ENCODE data around the gene ZG16. TPM values are rescaled to one million over a fixed set of nuclear protein-coding genes. Genes with fewer than 3 reads are reported as not detected.

Gene ZG16
- total RNA-seq, 1 donor from 2014 or later = not detected

DNA sequence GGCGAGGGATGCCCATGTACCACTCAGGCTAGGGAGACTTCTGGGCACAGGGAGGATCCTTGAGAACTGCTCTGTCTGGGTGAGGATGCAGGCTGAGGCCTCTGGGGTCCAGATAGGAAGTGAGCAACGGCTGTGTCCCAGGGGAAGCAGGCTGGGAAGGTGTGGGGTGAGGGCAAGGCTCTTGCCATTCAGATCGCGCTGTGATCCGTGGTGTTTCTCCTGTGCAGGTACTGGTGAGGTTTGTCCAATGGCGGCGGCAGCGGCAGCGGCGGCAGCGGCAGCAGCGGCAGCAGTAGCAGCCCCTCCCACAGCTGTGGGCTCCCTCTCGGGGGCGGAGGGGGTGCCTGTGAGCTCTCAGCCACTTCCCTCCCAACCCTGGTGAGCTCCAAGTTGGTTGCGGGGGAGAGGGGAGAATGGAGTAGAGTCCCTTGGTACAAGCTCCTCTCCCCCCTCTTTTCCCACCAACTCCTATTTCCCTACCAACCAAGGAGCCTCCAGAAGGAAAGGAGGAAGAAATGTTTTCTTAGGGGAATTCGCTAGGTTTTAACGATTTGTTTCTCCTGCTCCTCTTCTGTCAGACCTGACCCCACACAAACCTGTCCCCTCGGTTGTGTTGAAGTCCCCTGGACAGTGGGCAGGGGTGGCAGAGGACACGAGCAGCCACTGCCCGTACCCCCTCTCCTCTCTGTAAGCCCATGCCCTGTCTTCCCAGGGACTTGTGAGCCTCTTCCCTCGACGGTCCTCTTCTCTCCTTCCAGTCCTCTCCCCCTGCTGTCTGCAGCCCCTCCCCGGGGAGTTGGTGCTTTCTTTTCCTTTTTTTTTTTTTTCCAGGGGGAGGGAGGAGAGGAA is 32.0 kb downstream of the ZG16 start:
- Mint-ChIP-seq H3K27ac (peak overlapping the region; percentile 70), H3K9me3 (no peaks in the 10 kb centered on the region), H3K4me1 (ENCODE audit: low read depth) (peaks cover 42% of the 10 kb centered on the region), H3K27me3 (ENCODE audit: insufficient read depth) (no peaks in the 10 kb centered on the region), H3K4me3 (peak overlapping the region; percentile 81), H3K36me3 (ENCODE audit: low read depth) (peaks cover 29% of the 10 kb centered on the region)
- no peak for DNase-seq (ENCODE audit: low spot score)
- intact Hi-C loops (cut with micrococcal nuclease) = loop anchor here (2.0 to 5.0 kb wide), 10 partner anchors 63 to 988 kb away; partner anchors contain the start of genes ALDOA, ATXN2L, C16orf54 and C16orf92

DNA sequence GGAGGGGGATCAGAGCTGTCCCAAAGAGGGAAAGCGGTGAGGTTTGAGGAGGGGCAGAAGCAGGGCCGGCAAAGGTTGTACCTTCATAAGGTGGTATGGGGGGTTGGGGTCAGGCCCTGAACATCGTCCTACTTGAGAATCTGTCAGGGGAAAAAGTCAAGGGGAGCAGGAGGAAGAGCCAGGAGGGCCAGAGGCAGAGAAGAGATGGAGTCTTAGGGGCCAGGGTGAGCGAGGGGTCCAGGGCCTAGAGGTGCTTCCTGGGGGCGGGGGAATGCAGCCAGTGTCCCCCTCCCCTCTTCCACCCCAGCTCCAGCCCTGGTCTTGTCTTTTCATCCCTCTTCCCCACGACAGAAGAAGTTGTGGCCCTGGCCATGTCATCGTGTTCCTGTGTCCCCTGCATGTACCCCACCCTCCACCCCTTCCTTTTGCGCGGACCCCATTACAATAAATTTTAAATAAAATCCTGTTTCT is 32.7 kb downstream of the ZG16 start:
- peaks cover 45% of the 10 kb centered on the region for H3K4me1 Mint-ChIP-seq (ENCODE audit: low read depth)
- no peak for DNase-seq (ENCODE audit: low spot score)
- intact Hi-C loops (cut with micrococcal nuclease) = no loop called here
- H3K4me3 Mint-ChIP-seq = peak overlapping the region; percentile 81
- peaks cover 26% of the 10 kb centered on the region for H3K36me3 Mint-ChIP-seq (ENCODE audit: low read depth)
- H3K27ac Mint-ChIP-seq = peak overlapping the region; percentile 83
- H3K27me3 Mint-ChIP-seq (ENCODE audit: insufficient read depth) = no peaks in the 10 kb centered on the region
- no peaks in the 10 kb centered on the region for H3K9me3 Mint-ChIP-seq

DNA sequence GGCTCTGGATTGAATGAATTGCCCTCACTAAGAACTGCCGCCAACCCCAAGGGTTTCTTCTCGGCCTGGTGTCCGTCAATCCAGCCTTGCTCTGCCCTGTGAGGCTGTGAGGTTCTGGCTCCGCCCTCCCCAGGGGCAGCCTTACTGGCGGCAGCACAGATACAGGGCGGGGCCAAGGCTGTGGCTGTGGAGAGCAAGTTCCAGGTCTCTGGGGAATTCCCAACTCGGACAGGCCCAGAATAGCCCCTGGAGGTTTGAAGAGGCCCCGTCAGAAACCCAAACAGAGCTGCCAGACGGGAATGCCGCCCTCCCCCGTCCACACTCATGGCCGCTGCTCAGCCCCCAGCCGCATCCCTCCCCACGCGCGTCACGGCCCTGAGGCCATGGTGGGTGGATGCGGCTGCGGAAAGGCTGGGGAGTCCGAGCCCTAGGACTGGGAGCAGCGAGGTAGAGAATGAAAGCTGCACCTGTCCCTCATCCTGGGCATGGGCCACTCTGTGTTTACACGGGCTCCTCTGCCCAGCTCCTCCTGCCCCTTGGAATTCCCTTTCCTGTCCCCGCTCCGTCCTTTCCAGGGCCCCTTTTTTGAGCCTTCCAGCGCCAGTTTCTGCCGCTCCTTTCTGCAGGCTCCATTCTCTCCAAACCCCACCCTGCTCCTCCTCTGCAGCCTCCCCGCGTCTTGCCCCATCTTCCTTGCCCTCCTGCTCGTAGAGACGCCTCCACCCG is 33.3 kb downstream of the ZG16 start:
- peak overlapping the region; percentile 83 for H3K27ac Mint-ChIP-seq
- H3K4me3 Mint-ChIP-seq = peak overlapping the region; percentile 81
- no peaks in the 10 kb centered on the region for H3K9me3 Mint-ChIP-seq
- H3K27me3 Mint-ChIP-seq (ENCODE audit: insufficient read depth) = no peaks in the 10 kb centered on the region
- peak; percentile 74 for DNase-seq (ENCODE audit: low spot score)
- intact Hi-C loops (cut with micrococcal nuclease) = no loop called here
- H3K36me3 Mint-ChIP-seq (ENCODE audit: low read depth) = peaks cover 26% of the 10 kb centered on the region
- peaks cover 46% of the 10 kb centered on the region for H3K4me1 Mint-ChIP-seq (ENCODE audit: low read depth)

DNA sequence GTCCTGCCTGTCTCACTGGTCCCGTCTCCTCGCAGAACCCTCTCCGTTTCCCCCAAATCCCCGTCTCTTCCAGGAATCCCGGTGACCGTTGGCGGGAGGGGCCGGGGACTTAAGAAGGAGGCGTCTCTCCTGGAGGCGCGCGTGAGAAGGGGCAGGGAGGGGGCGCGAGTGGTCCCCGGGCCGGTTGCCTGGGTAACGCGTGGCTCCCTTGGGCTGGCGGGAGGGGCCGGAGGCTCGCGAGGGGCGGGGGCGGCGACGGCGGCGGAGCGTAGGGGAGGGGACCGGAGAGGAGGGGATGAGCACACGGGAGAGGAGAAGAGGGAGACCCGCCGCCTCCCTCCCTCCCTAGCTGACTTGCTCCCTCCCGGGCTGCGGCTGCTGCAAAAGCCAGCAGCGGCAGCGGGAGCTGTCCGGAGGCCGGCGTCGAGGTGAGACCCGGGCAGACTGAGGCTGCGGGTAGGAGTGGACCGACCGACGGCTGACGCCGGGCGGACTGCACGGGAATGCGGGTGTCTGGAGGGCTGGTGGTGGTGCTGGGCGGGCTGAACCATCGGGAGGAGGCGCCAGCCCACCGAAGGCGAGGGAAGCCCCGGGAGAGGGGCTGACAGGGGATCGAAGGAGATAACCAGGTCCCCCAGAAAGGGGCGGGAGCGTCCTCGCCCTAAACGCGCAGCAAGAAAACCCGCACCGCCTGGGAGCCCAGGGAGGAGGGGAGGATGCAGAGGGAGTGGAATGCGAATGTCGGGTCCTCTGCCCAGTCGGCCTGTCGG is 34.0 kb downstream of the ZG16 start, which contains the start of gene PRRT2:
PRRT2 (plus strand) TSS at position 298 of the 770 bp plus-strand sequence. CDS start 862 bp downstream, outside the sequence.
- Mint-ChIP-seq H3K27me3 (ENCODE audit: insufficient read depth) (no peaks in the 10 kb centered on the region), H3K36me3 (ENCODE audit: low read depth) (peaks cover 29% of the 10 kb centered on the region), H3K27ac (peak within 1 kb of the TSS; percentile 83), H3K4me3 (peak within 1 kb of the TSS; percentile 81), H3K9me3 (no peaks in the 10 kb centered on the region), H3K4me1 (ENCODE audit: low read depth) (peaks cover 46% of the 10 kb centered on the region)
- intact Hi-C loops (cut with micrococcal nuclease) = no loop called here
- DNase-seq (ENCODE audit: low spot score) = no peak

DNA sequence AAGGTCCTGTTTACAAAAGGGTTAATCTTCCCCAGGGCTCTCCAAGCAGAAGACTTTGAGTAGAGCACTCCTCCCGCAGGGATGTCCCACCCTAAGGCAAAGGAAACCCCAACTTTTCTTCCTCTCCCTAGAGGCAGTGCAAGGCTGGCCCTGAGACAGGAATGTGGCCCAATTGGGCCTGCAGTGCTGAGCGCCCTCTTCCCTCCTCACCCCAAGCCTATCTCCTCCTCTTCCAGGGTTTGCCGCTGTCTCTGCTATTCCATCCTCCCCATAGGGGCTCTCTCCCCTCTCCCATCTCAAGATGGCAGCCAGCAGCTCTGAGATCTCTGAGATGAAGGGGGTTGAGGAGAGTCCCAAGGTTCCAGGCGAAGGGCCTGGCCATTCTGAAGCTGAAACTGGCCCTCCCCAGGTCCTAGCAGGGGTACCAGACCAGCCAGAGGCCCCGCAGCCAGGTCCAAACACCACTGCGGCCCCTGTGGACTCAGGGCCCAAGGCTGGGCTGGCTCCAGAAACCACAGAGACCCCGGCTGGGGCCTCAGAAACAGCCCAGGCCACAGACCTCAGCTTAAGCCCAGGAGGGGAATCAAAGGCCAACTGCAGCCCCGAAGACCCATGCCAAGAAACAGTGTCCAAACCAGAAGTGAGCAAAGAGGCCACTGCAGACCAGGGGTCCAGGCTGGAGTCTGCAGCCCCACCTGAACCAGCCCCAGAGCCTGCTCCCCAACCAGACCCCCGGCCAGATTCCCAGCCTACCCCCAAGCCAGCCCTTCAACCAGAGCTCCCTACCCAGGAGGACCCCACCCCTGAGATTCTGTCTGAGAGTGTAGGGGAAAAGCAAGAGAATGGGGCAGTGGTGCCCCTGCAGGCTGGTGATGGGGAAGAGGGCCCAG is 34.9 kb downstream of the ZG16 start:
- Mint-ChIP-seq H3K27ac (no peak overlapping the region), H3K27me3 (ENCODE audit: insufficient read depth) (no peaks in the 10 kb centered on the region), H3K4me3 (peak overlapping the region; percentile 45), H3K36me3 (ENCODE audit: low read depth) (peaks cover 29% of the 10 kb centered on the region), H3K9me3 (no peaks in the 10 kb centered on the region), H3K4me1 (ENCODE audit: low read depth) (peaks cover 48% of the 10 kb centered on the region)
- DNase-seq (ENCODE audit: low spot score) = no peak
- intact Hi-C loops (cut with micrococcal nuclease) = no loop called here

DNA sequence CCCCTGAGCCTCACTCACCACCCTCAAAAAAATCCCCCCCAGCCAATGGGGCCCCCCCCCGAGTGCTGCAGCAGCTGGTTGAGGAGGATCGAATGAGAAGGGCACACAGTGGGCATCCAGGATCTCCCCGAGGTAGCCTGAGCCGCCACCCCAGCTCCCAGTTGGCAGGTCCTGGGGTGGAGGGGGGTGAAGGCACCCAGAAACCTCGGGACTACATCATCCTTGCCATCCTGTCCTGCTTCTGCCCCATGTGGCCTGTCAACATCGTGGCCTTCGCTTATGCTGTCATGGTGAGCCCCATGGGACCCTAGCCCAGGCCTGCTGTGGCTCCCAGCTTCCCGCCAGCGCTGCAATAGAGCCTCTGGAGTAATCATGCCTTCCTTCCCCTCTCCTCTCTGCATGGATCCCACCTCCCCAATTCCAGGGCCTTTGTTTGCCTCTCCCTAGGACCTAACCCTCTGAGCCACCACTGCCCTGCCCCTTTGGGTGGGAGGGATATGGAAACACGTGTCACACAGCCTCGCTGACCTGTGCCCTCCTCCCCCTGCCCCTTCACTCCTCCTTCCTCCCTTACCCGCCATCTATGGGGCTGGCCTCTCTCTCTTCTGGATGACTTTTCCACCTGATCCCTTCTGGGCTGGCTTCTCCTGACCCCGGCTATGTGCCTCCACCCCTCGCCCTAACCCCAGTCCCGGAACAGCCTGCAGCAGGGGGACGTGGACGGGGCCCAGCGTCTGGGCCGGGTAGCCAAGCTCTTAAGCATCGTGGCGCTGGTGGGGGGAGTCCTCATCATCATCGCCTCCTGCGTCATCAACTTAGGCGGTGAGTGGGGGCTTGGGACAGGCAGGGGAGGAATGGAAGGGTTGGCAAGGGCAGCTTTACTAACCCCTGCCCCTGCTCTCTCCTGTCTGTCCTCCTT is 35.8 kb downstream of the ZG16 start:
- H3K27me3 Mint-ChIP-seq (ENCODE audit: insufficient read depth) = no peaks in the 10 kb centered on the region
- DNase-seq (ENCODE audit: low spot score) = no peak
- peaks cover 46% of the 10 kb centered on the region for H3K4me1 Mint-ChIP-seq (ENCODE audit: low read depth)
- intact Hi-C loops (cut with micrococcal nuclease) = no loop called here
- no peaks in the 10 kb centered on the region for H3K9me3 Mint-ChIP-seq
- peak overlapping the region; percentile 48 for H3K4me3 Mint-ChIP-seq
- peaks cover 27% of the 10 kb centered on the region for H3K36me3 Mint-ChIP-seq (ENCODE audit: low read depth)
- H3K27ac Mint-ChIP-seq = peak overlapping the region; percentile 98

DNA sequence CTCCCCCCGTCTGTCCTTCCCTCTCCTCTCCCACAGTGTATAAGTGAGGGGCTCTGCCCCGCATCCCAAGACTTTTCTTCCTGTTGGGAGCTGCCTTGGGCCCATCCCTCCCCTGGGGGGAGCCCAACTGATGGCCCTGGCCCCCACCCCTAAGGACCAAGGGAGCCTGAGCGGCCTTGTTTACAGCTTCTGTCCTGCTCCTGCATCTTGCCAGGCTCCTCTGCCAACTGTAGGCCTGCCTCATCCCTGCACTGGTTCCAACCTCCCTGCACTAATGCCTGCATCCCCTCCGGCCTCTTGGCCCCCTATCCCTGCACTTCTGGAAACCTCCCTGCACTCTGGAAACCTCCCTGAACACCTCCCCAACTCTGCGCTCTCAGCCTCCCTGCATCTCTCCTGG is 36.5 kb downstream of the ZG16 start:
- no peak for DNase-seq (ENCODE audit: low spot score)
- H3K36me3 Mint-ChIP-seq (ENCODE audit: low read depth) = peaks cover 29% of the 10 kb centered on the region
- peaks cover 51% of the 10 kb centered on the region for H3K4me1 Mint-ChIP-seq (ENCODE audit: low read depth)
- intact Hi-C loops (cut with micrococcal nuclease) = no loop called here
- no peaks in the 10 kb centered on the region for H3K9me3 Mint-ChIP-seq
- H3K27me3 Mint-ChIP-seq (ENCODE audit: insufficient read depth) = no peaks in the 10 kb centered on the region
- H3K27ac Mint-ChIP-seq = peak overlapping the region; percentile 98
- peak overlapping the region; percentile 94 for H3K4me3 Mint-ChIP-seq

DNA sequence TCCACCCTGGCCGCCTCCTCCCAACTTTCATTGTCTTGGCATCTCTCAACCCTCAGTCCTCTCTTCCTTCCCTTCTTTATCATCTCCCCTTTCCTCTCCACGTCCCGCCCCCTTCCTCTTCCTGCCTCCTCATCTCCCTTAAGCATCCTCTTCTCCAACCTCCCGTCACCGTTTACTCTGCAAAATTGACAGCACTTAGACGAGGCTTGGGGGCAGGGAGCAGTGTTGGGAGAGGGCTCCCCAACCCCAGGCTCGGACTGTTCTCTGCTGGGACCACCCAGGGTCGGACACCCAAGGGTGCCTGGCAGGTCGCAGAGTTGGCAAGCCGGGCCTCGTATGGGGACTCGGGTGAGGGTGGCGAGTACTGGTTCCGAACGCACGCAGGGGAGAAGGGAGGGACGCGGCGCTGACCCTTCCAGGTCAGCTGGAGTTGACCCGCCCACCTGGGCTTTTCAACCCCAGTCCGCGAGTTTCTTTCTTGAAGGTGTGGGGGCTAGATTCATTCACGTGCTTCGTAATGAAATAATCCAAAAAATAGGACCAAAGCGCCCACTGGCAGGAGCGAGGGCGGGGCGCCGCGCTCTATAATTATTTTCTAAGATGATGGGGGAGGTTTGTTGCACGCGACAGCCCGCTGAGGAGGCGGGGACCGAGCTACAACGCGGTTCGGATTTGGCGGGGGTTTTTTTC is 37.1 kb downstream of the ZG16 start:
- H3K4me3 Mint-ChIP-seq = peak overlapping the region; percentile 94
- H3K27ac Mint-ChIP-seq = peak overlapping the region; percentile 98
- DNase-seq (ENCODE audit: low spot score) = no peak
- intact Hi-C loops (cut with micrococcal nuclease) = no loop called here
- peaks cover 29% of the 10 kb centered on the region for H3K36me3 Mint-ChIP-seq (ENCODE audit: low read depth)
- H3K4me1 Mint-ChIP-seq (ENCODE audit: low read depth) = peaks cover 56% of the 10 kb centered on the region
- no peaks in the 10 kb centered on the region for H3K27me3 Mint-ChIP-seq (ENCODE audit: insufficient read depth)
- H3K9me3 Mint-ChIP-seq = no peaks in the 10 kb centered on the region

DNA sequence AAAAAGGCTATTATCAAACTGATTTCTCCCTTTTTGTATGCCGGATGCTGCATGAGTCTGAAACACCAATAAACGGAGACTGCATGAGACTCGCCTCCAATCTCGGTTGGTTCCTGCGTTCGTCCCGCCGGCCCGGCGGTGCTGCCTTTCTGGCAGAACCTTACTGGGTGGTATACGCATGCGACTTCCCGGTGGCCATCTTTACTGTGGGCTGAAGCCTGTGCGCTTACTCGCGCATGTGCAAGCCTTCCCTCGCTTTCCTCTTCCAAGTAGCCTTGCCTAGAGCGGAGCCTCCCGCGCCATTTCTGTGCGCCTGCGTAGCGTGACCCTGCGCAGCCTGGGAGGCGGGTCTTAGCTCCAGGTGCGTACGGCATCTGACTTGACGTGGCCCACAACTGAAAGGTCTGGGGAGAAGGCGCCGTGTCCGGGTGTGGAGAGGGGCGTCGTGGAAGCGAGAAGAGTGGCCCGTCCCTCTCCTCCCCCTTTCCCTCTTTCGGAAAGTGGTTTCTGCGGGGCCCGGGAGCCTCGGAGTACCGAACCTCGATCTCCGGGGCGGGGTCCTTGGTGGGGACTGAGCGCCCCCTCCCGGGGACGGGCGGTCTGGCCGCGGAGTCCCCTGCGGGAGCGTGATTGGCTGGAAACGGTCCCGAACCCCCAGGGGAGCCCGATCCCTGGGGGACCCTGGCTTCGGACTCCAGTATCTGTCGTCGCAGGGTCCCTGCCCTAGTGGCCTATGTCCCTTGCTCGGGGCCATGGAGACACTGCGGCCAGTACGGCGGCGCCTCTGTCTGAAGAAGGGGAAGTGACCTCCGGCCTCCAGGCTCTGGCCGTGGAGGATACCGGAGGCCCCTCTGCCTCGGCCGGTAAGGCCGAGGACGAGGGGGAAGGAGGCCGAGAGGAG is 38.0 kb downstream of the ZG16 start, which contains the start of gene PAGR1:
PAGR1 (plus strand) TSS at position 360 of the 901 bp plus-strand sequence; CDS start at position 734, 374 bp downstream.
- Mint-ChIP-seq H3K27ac (peak within 1 kb of the TSS; percentile 98), H3K27me3 (ENCODE audit: insufficient read depth) (no peaks in the 10 kb centered on the region), H3K9me3 (no peaks in the 10 kb centered on the region), H3K4me1 (ENCODE audit: low read depth) (peaks cover 48% of the 10 kb centered on the region), H3K4me3 (peak within 1 kb of the TSS; percentile 94), H3K36me3 (ENCODE audit: low read depth) (peaks cover 24% of the 10 kb centered on the region)
- intact Hi-C loops (cut with micrococcal nuclease) = loop anchor here (1.0 kb wide), 4 partner anchors 11 to 180 kb away; partner anchors contain the start of genes CDIPT and INO80E
- DNase-seq (ENCODE audit: low spot score) = peak; percentile 99
